GM18909 (cell line): Measurements from ENCODE around the gene ROBO1.
"Not testable (repeated sequence)": the region's sequence is repeated elsewhere in the genome, so short reads cannot be mapped to it uniquely, and the experiment has no call there.

ENCODE experiments used
- ATAC-seq: cut with Tn5 transposase; IDR thresholded peaks from one replicate; pipeline ENCODE4 v1.9.1; 2021; ENCODE audit warnings: mild to moderate bottlenecking; ENCODE audit not compliant: unreplicated experiment, poor library complexity

ROBO1 gene

GRCh38 chr3:79199966-79200365, 567.8 kb downstream of the ROBO1 start:
- no peak for ATAC-seq

- ATAC-seq, result no peak
These were observed 580.4 kb downstream of the ROBO1 start for GRCh38 chr3:79187426-79187825.

- ATAC-seq, result no peak
These were observed 583.5 kb downstream of the ROBO1 start for GRCh38 chr3:79184251-79184650.

- ATAC-seq, result no peak
These were observed 584.3 kb downstream of the ROBO1 start for GRCh38 chr3:79183496-79183895.

- ATAC-seq, result no peak
These were observed 589.2 kb downstream of the ROBO1 start for GRCh38 chr3:79178471-79179180.

- ATAC-seq, result no peak
These were observed 591.9 kb downstream of the ROBO1 start for GRCh38 chr3:79175870-79176269.

GRCh38 chr3:79173259-79173658, 594.5 kb downstream of the ROBO1 start:
- ATAC-seq, result not testable (repeated sequence)

GRCh38 chr3:79172241-79172640, 595.6 kb downstream of the ROBO1 start:
- ATAC-seq, result no peak

GRCh38 chr3:79170021-79170420, 597.8 kb downstream of the ROBO1 start:
- no peak for ATAC-seq

- ATAC-seq, result no peak
These were observed 600.0 kb downstream of the ROBO1 start for GRCh38 chr3:79167651-79168416.

GRCh38 chr3:79162653-79163052, 605.1 kb downstream of the ROBO1 start:
- no peak for ATAC-seq

GRCh38 chr3:79161941-79162340, 605.9 kb downstream of the ROBO1 start:
- no peak for ATAC-seq

GRCh38 chr3:79160421-79160820, 607.4 kb downstream of the ROBO1 start:
- ATAC-seq, result no peak

GRCh38 chr3:79159736-79160135, 608.1 kb downstream of the ROBO1 start:
- ATAC-seq, result no peak

GRCh38 chr3:79157191-79157590, 610.6 kb downstream of the ROBO1 start:
- ATAC-seq, result no peak

- no peak for ATAC-seq
These were observed 612.9 kb downstream of the ROBO1 start for GRCh38 chr3:79154865-79155264.

- ATAC-seq, result no peak
These were observed 619.0 kb downstream of the ROBO1 start for GRCh38 chr3:79148786-79149185.

- ATAC-seq, result no peak
These were observed 621.8 kb downstream of the ROBO1 start for GRCh38 chr3:79146024-79146423.

- no peak for ATAC-seq
These were observed 627.1 kb downstream of the ROBO1 start for GRCh38 chr3:79140708-79141107.

GRCh38 chr3:79139395-79140068, 628.3 kb downstream of the ROBO1 start:
- no peak for ATAC-seq

GRCh38 chr3:79125313-79125984, 642.3 kb downstream of the ROBO1 start:
- no peak for ATAC-seq
